ENCODE results near the gene ITFG1. TPM values are rescaled to one million over a fixed set of nuclear protein-coding genes. Genes with fewer than 3 reads are reported as not detected.
"Not testable (repeated sequence)": the region's sequence is repeated elsewhere in the genome, so short reads cannot be mapped to it uniquely, and the experiment has no call there.

Gene ITFG1
- total RNA-seq, 5 donors from 2014 or later (not counting 1 experiment from before 2014, with no cell fraction given): 17.6 to 33.9 (median 22.6) TPM

GRCh38 chr16:47162670-47163420 lies 298.0 kb downstream of the ITFG1 start:
- CTCF ChIA-PET: interaction anchor here in 1 of 2 donors (0.6 kb wide), 1 partner anchor 155 kb away, joined by 4 read pairs; no protein-coding TSS in a partner anchor
- no peaks in the 10 kb centered on the region for H3K4me1 ChIP-seq (ENCODE audit: control insufficient read depth in 1 of 2, extremely low read depth in 1 of 2, insufficient read depth in 2 of 2, low read length in 2 of 2)
- H3K36me3 ChIP-seq (ENCODE audit: control insufficient read depth in 2 of 2, extremely low read depth in 1 of 2, insufficient read depth in 1 of 2, low read length in 1 of 2): peaks cover 0 to 5% of the 10 kb centered on the region in 2 donors
- Mint-ChIP-seq H3K9me3 (no peaks in the 10 kb centered on the region), H3K4me3 (no peak overlapping the region), H3K36me3 (peaks cover 18% of the 10 kb centered on the region), H3K27me3 (no peaks in the 10 kb centered on the region), H3K4me1 (no peaks in the 10 kb centered on the region), H3K27ac (no peak overlapping the region)
- DNase-seq (no peak), ATAC-seq (replicated peaks in 1 of 4) (no peak)
- no peak overlapping the region for H3K27ac ChIP-seq (ENCODE audit: low read length)
- H3K4me3 ChIP-seq (ENCODE audit: control insufficient read depth in 1 of 2, extremely low read depth in 1 of 2, low read length in 1 of 2): no peak overlapping the region
- WGBS (ENCODE audit: insufficient coverage): 88% methylated on average over 1 of the region's 10 CpGs
- no peaks in the 10 kb centered on the region for H3K9me3 ChIP-seq
- POLR2A ChIA-PET: interaction anchor here in 1 of 2 donors (0.5 kb wide), 1 partner anchor 822 kb away, joined by 3 read pairs; no protein-coding TSS in a partner anchor
- no peaks in the 10 kb centered on the region for H3K27me3 ChIP-seq (replicated peaks in 1 of 2; ENCODE audit: control insufficient read depth in 2 of 2, extremely low read depth in 1 of 2, insufficient read depth in 2 of 2, low read length in 1 of 2)

GRCh38 chr16:47161464-47161863 lies 299.4 kb downstream of the ITFG1 start:
- ChIA-PET CTCF (interaction anchor here in 1 of 2 donors (1.0 to 1.6 kb wide), 2 partner anchors 18 to 19 kb away, joined by 3 read pairs; partner anchors contain the start of gene NETO2), POLR2A (no interaction called here)
- Histone ChIP-seq H3K9me3 (no peaks in the 10 kb centered on the region), H3K27ac (ENCODE audit: low read length) (no peak overlapping the region), H3K4me3 (ENCODE audit: control insufficient read depth in 1 of 2, extremely low read depth in 1 of 2, low read length in 1 of 2) (no peak overlapping the region), H3K4me1 (ENCODE audit: control insufficient read depth in 1 of 2, extremely low read depth in 1 of 2, insufficient read depth in 2 of 2, low read length in 2 of 2) (no peaks in the 10 kb centered on the region), H3K36me3 (ENCODE audit: control insufficient read depth in 2 of 2, extremely low read depth in 1 of 2, insufficient read depth in 1 of 2, low read length in 1 of 2) (peaks cover 0 to 13% of the 10 kb centered on the region in 2 donors), H3K27me3 (replicated peaks in 1 of 2; ENCODE audit: control insufficient read depth in 2 of 2, extremely low read depth in 1 of 2, insufficient read depth in 2 of 2, low read length in 1 of 2) (no peaks in the 10 kb centered on the region)
- Mint-ChIP-seq H3K9me3 (no peaks in the 10 kb centered on the region), H3K36me3 (peaks cover 28% of the 10 kb centered on the region), H3K4me3 (no peak overlapping the region), H3K27me3 (no peaks in the 10 kb centered on the region), H3K4me1 (no peaks in the 10 kb centered on the region), H3K27ac (no peak overlapping the region)
- DNase-seq (no peak), ATAC-seq (replicated peaks in 1 of 4) (no peak)
- WGBS (ENCODE audit: insufficient coverage): no CpG with 5 or more reads among the region's 4 CpGs

DNA sequence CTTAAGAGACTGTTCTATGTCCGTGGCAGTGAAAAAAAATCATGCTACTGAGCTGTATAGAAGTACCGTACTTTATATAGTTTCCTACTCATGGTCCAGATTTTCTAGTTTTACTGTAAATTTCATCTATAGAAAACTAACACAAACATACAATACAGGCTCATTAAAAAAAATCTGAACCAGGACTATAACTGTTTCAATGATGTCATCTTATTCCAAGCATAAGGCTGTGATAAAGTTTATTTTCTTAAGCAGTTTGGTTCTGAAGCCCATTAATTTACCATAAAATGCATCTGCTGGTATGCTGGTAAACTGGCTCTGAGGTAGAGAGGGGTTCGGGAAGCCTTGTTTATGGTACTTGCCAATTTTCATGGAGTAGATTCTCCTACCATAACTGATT lies 300.4 kb downstream of the ITFG1 start:
- ChIA-PET CTCF (no interaction called here), POLR2A (no interaction called here)
- Mint-ChIP-seq H3K36me3 (peaks cover 32% of the 10 kb centered on the region), H3K4me3 (no peak overlapping the region), H3K27ac (no peak overlapping the region), H3K27me3 (no peaks in the 10 kb centered on the region), H3K4me1 (no peaks in the 10 kb centered on the region), H3K9me3 (no peaks in the 10 kb centered on the region)
- Histone ChIP-seq H3K27ac (ENCODE audit: low read length) (no peak overlapping the region), H3K36me3 (ENCODE audit: control insufficient read depth in 2 of 2, extremely low read depth in 1 of 2, insufficient read depth in 1 of 2, low read length in 1 of 2) (peaks cover 0 to 13% of the 10 kb centered on the region in 2 donors), H3K4me3 (ENCODE audit: control insufficient read depth in 1 of 2, extremely low read depth in 1 of 2, low read length in 1 of 2) (no peak overlapping the region), H3K4me1 (ENCODE audit: control insufficient read depth in 1 of 2, extremely low read depth in 1 of 2, insufficient read depth in 2 of 2, low read length in 2 of 2) (no peaks in the 10 kb centered on the region), H3K9me3 (no peaks in the 10 kb centered on the region), H3K27me3 (replicated peaks in 1 of 2; ENCODE audit: control insufficient read depth in 2 of 2, extremely low read depth in 1 of 2, insufficient read depth in 2 of 2, low read length in 1 of 2) (no peaks in the 10 kb centered on the region)
- ATAC-seq (replicated peaks in 1 of 4): no peak
- DNase-seq: no peak
- WGBS (ENCODE audit: insufficient coverage): no CpG with 5 or more reads among the region's 3 CpGs

- CTCF ChIA-PET: interaction anchor here in 1 of 2 donors (0.6 kb wide), 1 partner anchor 147 kb away, joined by 4 read pairs; no protein-coding TSS in a partner anchor
- H3K4me1 ChIP-seq (ENCODE audit: control insufficient read depth in 1 of 2, extremely low read depth in 1 of 2, insufficient read depth in 2 of 2, low read length in 2 of 2): no peaks in the 10 kb centered on the region
- DNase-seq: no peak
- Mint-ChIP-seq H3K4me3 (no peak overlapping the region), H3K36me3 (peaks cover 40% of the 10 kb centered on the region), H3K9me3 (no peaks in the 10 kb centered on the region), H3K27ac (no peak overlapping the region), H3K4me1 (no peaks in the 10 kb centered on the region), H3K27me3 (no peaks in the 10 kb centered on the region)
- H3K27ac ChIP-seq (ENCODE audit: low read length): no peak overlapping the region
- ATAC-seq (replicated peaks in 1 of 4): no peak
- POLR2A ChIA-PET: interaction anchor here in 1 of 2 donors (0.6 kb wide), 1 partner anchor 34 kb away, joined by 3 read pairs; no protein-coding TSS in a partner anchor
- no peaks in the 10 kb centered on the region for H3K9me3 ChIP-seq
- H3K4me3 ChIP-seq (ENCODE audit: control insufficient read depth in 1 of 2, extremely low read depth in 1 of 2, low read length in 1 of 2): no peak overlapping the region
- H3K27me3 ChIP-seq (replicated peaks in 1 of 2; ENCODE audit: control insufficient read depth in 2 of 2, extremely low read depth in 1 of 2, insufficient read depth in 2 of 2, low read length in 1 of 2): no peaks in the 10 kb centered on the region
- peaks cover 0 to 13% of the 10 kb centered on the region in 2 donors for H3K36me3 ChIP-seq (ENCODE audit: control insufficient read depth in 2 of 2, extremely low read depth in 1 of 2, insufficient read depth in 1 of 2, low read length in 1 of 2)
These were observed 301.9 kb downstream of the ITFG1 start for GRCh38 chr16:47158992-47159391.

DNA sequence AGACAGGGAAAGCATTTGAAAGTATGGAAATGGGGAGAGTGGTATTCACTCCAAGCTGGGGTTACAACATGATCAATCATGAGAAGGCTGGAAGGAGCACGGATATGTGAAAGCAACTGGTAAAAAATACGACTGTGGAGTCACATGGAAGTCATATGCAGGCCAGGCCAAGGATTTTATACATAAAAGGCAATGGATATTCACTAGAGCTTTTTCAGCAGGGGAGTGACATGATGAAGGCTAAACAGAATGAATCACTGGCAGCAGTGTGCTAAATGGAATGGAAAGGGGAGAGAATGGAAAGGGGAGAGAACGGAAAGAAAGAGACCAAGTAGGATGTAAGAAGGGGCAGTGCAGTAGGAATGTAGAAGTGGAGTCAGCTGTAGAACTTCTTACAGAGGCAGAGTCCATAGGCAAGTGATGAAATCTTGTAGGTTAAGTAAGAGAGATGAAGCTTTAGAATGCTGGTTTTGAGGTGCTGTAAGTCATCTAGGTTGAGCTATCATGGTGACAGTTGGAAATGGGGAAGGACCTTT lies 304.1 kb downstream of the ITFG1 start:
- ChIA-PET CTCF (interaction anchor here in 1 of 2 donors (0.5 to 1.2 kb wide), 2 partner anchors 13 to 37 kb away, joined by 5 to 8 read pairs; partner anchors contain the start of gene NETO2), POLR2A (no interaction called here)
- Histone ChIP-seq H3K9me3 (peaks cover 4% of the 10 kb centered on the region), H3K27ac (ENCODE audit: low read length) (no peak overlapping the region), H3K27me3 (replicated peaks in 1 of 2; ENCODE audit: control insufficient read depth in 2 of 2, extremely low read depth in 1 of 2, insufficient read depth in 2 of 2, low read length in 1 of 2) (no peaks in the 10 kb centered on the region), H3K36me3 (ENCODE audit: control insufficient read depth in 2 of 2, extremely low read depth in 1 of 2, insufficient read depth in 1 of 2, low read length in 1 of 2) (peaks cover 0 to 17% of the 10 kb centered on the region in 2 donors), H3K4me3 (ENCODE audit: control insufficient read depth in 1 of 2, extremely low read depth in 1 of 2, low read length in 1 of 2) (no peak overlapping the region), H3K4me1 (ENCODE audit: control insufficient read depth in 1 of 2, extremely low read depth in 1 of 2, insufficient read depth in 2 of 2, low read length in 2 of 2) (no peaks in the 10 kb centered on the region)
- no peaks in the 10 kb centered on the region for H3K27me3 Mint-ChIP-seq
- H3K36me3 Mint-ChIP-seq: peaks cover 62% of the 10 kb centered on the region
- DNase-seq (no peak), ATAC-seq (replicated peaks in 1 of 4) (no peak)
- H3K9me3 Mint-ChIP-seq: peaks cover 0 to 15% (median 13%) of the 10 kb centered on the region in 3 donors
- H3K4me3 Mint-ChIP-seq: no peak overlapping the region
- H3K4me1 Mint-ChIP-seq: no peaks in the 10 kb centered on the region
- 94% methylated on average over 3 of the region's 3 CpGs for WGBS (ENCODE audit: insufficient coverage)
- H3K27ac Mint-ChIP-seq: peak overlapping the region in 1 of 2 donors; percentile 5

DNA sequence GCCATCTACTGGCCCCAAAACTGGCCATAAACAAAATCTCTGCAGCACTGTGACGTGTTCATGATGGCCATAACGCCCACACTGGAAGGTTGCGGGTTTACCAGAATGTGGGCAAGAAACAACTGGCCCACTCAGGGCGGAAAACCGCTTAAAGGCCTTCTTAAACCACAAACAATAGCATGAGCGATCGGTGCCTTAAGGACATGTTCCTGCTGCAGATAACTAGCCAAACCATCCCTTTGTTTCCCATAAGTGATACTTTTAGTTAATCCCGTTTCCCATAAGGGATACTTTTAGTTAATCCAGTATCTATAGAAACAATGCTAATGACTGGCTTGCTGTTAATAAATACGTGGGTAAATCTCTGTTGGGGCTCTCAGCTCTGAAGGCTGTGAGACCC lies 308.4 kb downstream of the ITFG1 start:
- not testable (repeated sequence) for H3K27ac Mint-ChIP-seq; H3K4me3 ChIP-seq (ENCODE audit: control insufficient read depth in 1 of 2, extremely low read depth in 1 of 2, low read length in 1 of 2)
- peaks cover 0 to 19% (median 14%) of the 10 kb centered on the region in 3 donors for H3K9me3 Mint-ChIP-seq

More for the DNA sequence above, 308.4 kb downstream of the ITFG1 start:
- POLR2A ChIA-PET; H3K27me3 Mint-ChIP-seq; H3K27me3 ChIP-seq (replicated peaks in 1 of 2; ENCODE audit: control insufficient read depth in 2 of 2, extremely low read depth in 1 of 2, insufficient read depth in 2 of 2, low read length in 1 of 2); H3K4me1 Mint-ChIP-seq; H3K4me1 ChIP-seq (ENCODE audit: control insufficient read depth in 1 of 2, extremely low read depth in 1 of 2, insufficient read depth in 2 of 2, low read length in 2 of 2); H3K9me3 ChIP-seq; CTCF ChIA-PET; ATAC-seq (replicated peaks in 1 of 4); H3K27ac ChIP-seq (ENCODE audit: low read length); H3K4me3 Mint-ChIP-seq; DNase-seq: not testable (repeated sequence)
- whole genome bisulfite sequencing (ENCODE audit: insufficient coverage): 96% methylated on average over 6 of the region's 9 CpGs
- H3K36me3 Mint-ChIP-seq: peaks cover 49% of the 10 kb centered on the region
- H3K36me3 ChIP-seq (ENCODE audit: control insufficient read depth in 2 of 2, extremely low read depth in 1 of 2, insufficient read depth in 1 of 2, low read length in 1 of 2): peaks cover 0 to 12% of the 10 kb centered on the region in 2 donors

Data from T-cell (primary cell).